Activated CD4-positive, alpha-beta T cell treated with anti-CD3 and anti-CD28 coated beads, Interleukin-2, amount 10 ng/mL, durations not matched to agents 7 days and 5 days (primary cell): ENCODE measurements around the gene PPP1R17. TPM values are rescaled to one million over a fixed set of nuclear protein-coding genes. Genes with fewer than 3 reads are reported as not detected.

Experiments
- CTCF ChIA-PET: fragments of 350-600 bp; sonication (Branson Sonifier 250); formaldehyde crosslinking; loops from one replicate; lab custom pipeline; 2021; ENCODE audit warnings: antibody characterized with exemption; lab: Charles Lee
- POLR2A ChIA-PET: fragments of 350-600 bp; sonication (Branson Sonifier 250); formaldehyde crosslinking; loops from one replicate; lab custom pipeline; 2021; ENCODE audit warnings: antibody characterized with exemption; lab: Charles Lee
- DNase-seq: peaks from one replicate; pipeline ENCODE4 v3.0.0-alpha.2; 2020
- H3K27ac Mint-ChIP-seq: one replicate; pipeline ENCODE4 v1.8.0; 2021; ENCODE audit warnings: mild to moderate bottlenecking, moderate library complexity, mixed read lengths
- H3K27me3 Mint-ChIP-seq: one replicate; pipeline ENCODE4 v1.8.0; 2021; ENCODE audit warnings: mixed read lengths
- H3K36me3 Mint-ChIP-seq: one replicate; pipeline ENCODE4 v1.8.0; 2021; ENCODE audit warnings: low read depth, mixed read lengths
- H3K4me1 Mint-ChIP-seq: one replicate; pipeline ENCODE4 v1.8.0; 2021; ENCODE audit warnings: mixed read lengths
- H3K4me3 Mint-ChIP-seq: one replicate; pipeline ENCODE4 v1.8.0; 2021; ENCODE audit warnings: mild to moderate bottlenecking, moderate library complexity, mixed read lengths
- H3K9me3 Mint-ChIP-seq: one replicate; pipeline ENCODE4 v1.8.0; 2021; ENCODE audit warnings: mixed read lengths
- total RNA-seq, 2 experiments: library from RNA; stranded (reverse); gene quantifications; one replicate each; pipeline ENCODE4 v1.2.3, GENCODE V29; 2021

The PPP1R17 gene
- total RNA-seq, 2 experiments from 2014 or later: not detected

DNA sequence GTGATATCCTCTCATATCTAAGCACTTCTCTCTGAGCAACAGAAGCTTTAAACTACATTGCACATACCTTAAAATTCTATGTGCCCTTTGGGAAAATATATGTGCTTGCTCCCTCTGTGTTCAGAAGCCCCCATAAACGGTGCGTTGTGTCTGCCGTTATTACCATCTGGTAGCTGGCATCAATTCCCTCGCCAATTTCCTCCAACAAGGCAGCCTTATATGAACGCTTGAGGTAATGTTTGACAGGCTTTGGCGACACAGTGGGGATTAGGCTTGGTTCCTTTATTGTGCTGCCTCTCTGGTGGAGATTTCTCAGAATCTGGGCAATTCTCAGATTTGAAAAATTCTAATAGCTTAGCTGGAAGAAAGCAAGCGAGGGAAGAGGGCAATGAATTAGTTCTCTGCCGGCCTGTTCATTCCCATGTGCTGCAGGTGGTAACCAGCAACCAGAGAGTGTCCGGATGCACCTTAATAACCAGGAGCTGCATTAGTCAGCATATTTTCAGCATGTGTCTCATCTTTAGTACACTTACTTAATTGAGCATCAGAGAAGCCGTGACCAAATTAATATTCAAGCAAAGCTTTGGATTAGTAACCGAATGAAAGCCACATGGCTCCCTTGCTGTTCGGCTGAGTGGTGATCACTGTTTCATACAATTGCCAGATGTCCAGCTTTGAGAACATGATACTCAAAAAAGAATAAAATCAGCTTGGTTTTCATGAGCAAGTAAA is 7.3 kb upstream of the PPP1R17 start:
- POLR2A ChIA-PET: no interaction called here
- CTCF ChIA-PET: no interaction called here
- no peaks in the 10 kb centered on the region for H3K4me1 Mint-ChIP-seq
- H3K9me3 Mint-ChIP-seq: no peaks in the 10 kb centered on the region
- DNase-seq: no peak
- no peak overlapping the region for H3K4me3 Mint-ChIP-seq
- no peaks in the 10 kb centered on the region for H3K27me3 Mint-ChIP-seq
- H3K27ac Mint-ChIP-seq: no peak overlapping the region
- H3K36me3 Mint-ChIP-seq: no peaks in the 10 kb centered on the region

DNA sequence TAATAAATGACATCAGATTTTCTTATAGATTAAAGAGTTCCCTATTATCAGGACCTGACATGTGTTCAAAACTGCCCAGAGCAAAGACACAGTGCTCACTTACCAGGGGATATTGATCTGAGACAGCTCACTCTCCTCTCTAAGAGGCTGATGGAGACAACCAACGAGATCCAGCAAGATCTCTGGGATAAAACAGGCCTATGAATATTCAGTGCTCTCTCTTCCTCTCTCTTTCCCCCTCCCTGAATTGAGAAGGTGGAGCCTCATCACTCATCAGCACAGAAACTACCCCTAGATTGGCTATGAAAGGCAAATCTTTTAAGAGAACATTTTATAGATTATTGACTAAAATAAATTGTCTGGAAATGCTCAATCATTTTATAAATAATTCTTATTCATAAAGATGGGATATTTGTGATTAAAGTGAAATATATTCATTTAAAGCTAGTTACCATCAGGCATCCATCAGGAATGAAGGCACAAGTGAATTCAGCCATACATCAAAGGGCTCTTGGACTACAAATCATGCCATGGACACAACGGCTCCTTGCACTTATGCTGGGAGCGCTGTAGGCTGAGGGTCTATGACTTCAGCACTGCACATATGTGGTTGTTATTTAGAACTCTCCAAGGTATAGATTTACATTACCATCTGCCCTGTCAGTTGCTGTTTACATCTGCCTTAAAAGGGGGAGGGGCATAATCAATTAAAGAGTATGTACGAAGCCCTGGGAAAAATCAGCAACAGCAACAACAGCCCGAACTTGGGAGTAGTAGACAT is 3.4 kb upstream of the PPP1R17 start:
- ChIA-PET CTCF (no interaction called here), POLR2A (no interaction called here)
- no peak for DNase-seq
- H3K9me3 Mint-ChIP-seq: no peaks in the 10 kb centered on the region
- H3K4me3 Mint-ChIP-seq: no peak overlapping the region
- H3K27me3 Mint-ChIP-seq: no peaks in the 10 kb centered on the region
- H3K4me1 Mint-ChIP-seq: no peaks in the 10 kb centered on the region
- H3K27ac Mint-ChIP-seq: no peak overlapping the region
- no peaks in the 10 kb centered on the region for H3K36me3 Mint-ChIP-seq

DNA sequence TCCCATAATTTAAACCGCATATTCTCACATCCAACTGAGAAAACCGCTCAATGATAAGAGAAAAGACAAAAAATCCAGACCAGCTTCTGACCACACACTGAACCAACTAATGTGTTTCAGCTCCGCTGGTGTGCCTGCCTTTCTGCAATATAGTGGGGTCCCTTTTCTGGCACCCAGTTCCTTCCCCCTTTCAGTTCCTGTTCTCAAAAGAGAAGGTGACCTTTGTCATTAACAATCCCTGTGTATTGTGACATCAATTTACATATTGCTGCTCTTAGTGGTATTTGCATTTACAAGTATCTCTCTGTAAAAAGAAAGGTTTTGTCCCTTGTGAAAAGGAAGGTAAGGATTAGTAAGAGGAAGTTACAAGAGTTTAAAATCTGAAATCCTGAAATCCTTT is 1.4 kb downstream of the PPP1R17 start:
- DNase-seq: no peak
- H3K9me3 Mint-ChIP-seq: no peaks in the 10 kb centered on the region
- POLR2A ChIA-PET: no interaction called here
- no peaks in the 10 kb centered on the region for H3K27me3 Mint-ChIP-seq
- H3K4me3 Mint-ChIP-seq: no peak overlapping the region
- H3K27ac Mint-ChIP-seq: no peak overlapping the region
- CTCF ChIA-PET: no interaction called here
- no peaks in the 10 kb centered on the region for H3K36me3 Mint-ChIP-seq
- H3K4me1 Mint-ChIP-seq: no peaks in the 10 kb centered on the region

DNA sequence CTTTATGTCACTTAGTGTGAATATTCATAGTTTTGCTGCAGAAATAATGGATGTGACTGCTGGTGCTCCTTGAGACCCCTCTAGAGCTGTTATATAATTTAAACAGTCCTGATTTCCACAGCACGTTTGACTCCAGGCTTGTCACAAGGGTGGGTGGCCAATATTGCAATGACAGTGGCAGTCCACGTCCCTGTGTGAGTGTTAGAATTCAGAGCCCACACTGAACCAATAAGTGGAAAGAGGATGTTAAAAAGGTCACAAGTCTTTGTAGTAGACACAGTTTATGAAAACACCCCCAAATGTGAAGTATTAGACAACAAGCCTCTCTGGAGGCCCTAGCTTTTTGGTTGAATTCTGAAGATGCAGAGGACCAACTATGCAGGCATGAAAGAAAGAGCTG is 2.0 kb downstream of the PPP1R17 start:
- CTCF ChIA-PET: no interaction called here

DNA sequence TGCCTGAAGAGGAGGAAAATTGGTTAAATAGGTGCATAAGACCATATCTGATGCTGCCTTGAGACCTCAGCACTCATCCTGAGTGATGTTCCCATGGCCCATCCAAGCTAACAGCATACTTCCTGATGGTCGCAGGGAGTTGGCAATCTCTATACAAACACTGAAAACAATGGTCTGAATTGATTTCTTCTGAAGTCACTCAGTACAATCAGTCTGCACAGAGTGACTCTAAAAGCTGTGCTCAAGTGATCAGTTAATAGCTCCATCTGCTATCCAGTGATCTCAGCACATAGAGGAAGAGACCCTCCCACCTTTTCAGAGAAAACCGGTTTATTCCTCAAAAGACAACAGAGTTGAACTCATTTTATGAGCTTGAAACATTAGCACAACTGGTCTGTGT is 3.9 kb downstream of the PPP1R17 start:
- ChIA-PET POLR2A (no interaction called here), CTCF (no interaction called here)
- H3K27me3 Mint-ChIP-seq: no peaks in the 10 kb centered on the region
- no peak overlapping the region for H3K4me3 Mint-ChIP-seq
- DNase-seq: no peak
- no peak overlapping the region for H3K27ac Mint-ChIP-seq
- H3K4me1 Mint-ChIP-seq: no peaks in the 10 kb centered on the region
- H3K36me3 Mint-ChIP-seq: no peaks in the 10 kb centered on the region
- no peaks in the 10 kb centered on the region for H3K9me3 Mint-ChIP-seq

More for the DNA sequence above, 2.0 kb downstream of the PPP1R17 start:
- no peaks in the 10 kb centered on the region for H3K4me1 Mint-ChIP-seq
- no peak overlapping the region for H3K4me3 Mint-ChIP-seq
- no peak for DNase-seq
- no peaks in the 10 kb centered on the region for H3K36me3 Mint-ChIP-seq
- POLR2A ChIA-PET: no interaction called here
- no peaks in the 10 kb centered on the region for H3K9me3 Mint-ChIP-seq
- no peaks in the 10 kb centered on the region for H3K27me3 Mint-ChIP-seq
- H3K27ac Mint-ChIP-seq: no peak overlapping the region

DNA sequence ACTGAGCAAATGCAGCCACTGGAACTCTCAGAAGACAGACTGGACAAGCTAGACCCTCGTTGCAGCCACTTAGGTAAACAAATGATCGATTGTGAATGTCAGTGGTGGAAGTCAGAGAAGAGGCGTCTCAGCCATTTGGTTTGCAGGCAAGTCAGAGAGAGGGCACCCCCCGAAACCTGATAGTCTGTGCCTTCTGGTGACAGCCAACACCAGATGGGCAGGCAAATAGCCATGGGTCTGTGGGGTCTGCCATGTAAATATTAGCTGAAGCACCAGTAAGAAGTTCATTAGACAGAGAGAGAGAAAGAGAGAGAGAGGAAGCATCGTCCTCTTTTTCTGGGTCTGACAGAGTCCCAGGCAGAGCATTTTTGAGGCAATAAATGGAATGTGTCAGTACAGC is 5.4 kb downstream of the PPP1R17 start:
- CTCF ChIA-PET: no interaction called here
- Mint-ChIP-seq H3K27me3 (no peaks in the 10 kb centered on the region), H3K27ac (no peak overlapping the region), H3K4me3 (no peak overlapping the region), H3K36me3 (no peaks in the 10 kb centered on the region), H3K4me1 (no peaks in the 10 kb centered on the region), H3K9me3 (no peaks in the 10 kb centered on the region)
- DNase-seq: no peak
- POLR2A ChIA-PET: no interaction called here

DNA sequence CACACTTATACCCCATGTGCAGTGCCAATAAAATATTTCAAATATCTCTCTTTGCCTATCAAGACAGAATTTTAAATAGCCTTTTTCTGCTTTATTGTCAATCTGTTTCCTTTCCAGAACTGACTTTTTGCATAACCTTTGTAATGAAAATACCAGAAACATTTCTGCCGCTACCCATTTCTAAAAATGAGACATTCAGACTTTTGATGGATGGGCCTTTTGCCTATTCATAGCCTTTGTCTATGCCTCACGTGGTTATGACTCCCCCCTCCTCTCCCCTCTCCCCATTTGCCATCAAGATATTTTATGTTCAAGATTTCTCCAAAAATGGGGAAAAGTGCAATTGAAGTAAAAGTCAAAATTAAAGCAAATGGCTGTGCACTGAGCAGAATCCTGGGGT is 5.9 kb downstream of the PPP1R17 start:
- Mint-ChIP-seq H3K4me3 (no peak overlapping the region), H3K9me3 (no peaks in the 10 kb centered on the region), H3K36me3 (no peaks in the 10 kb centered on the region), H3K4me1 (no peaks in the 10 kb centered on the region), H3K27me3 (no peaks in the 10 kb centered on the region), H3K27ac (no peak overlapping the region)
- ChIA-PET CTCF (no interaction called here), POLR2A (no interaction called here)
- no peak for DNase-seq

DNA sequence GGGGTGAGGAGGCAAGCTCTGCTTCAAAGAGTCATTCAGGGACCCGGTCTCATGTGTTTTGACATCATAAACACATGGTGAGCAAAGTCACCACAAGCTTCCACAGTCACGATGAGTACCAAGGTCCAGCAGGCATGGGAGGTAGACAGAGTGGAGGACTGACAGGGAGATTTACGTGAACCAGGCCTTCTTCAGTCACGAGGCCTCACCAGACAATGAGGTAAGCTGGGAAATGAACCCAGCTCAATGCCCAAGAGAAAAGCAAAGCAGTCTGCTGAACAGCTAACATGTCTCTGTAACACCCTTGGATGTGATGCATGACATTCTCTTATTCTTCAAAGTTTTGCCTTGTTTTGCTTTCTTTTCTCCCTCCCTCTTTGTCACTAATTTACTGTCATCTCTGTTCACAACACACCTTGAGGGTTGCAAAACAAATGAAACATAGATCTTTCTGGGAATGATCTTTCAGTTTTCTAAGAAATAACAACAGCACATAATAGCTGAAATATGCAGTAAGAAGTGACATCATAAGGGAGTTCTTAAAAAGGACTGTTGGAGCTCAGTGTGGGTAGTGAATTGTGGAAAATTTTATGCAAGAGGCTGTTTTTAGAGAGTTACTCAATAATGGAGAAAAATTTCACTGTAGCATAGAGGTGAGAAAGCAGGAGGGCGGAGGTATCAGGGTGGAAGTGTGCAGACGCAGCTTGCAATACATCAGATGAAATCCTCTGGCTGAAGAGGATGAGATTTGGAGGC is 9.0 kb downstream of the PPP1R17 start:
- no peaks in the 10 kb centered on the region for H3K27me3 Mint-ChIP-seq
- ChIA-PET POLR2A (no interaction called here), CTCF (interaction anchor here (1.1 kb wide), 1 partner anchor 340 kb away, joined by 4 read pairs; no protein-coding TSS in a partner anchor)
- H3K27ac Mint-ChIP-seq: no peak overlapping the region
- H3K9me3 Mint-ChIP-seq: no peaks in the 10 kb centered on the region
- no peak for DNase-seq
- H3K36me3 Mint-ChIP-seq: no peaks in the 10 kb centered on the region
- no peak overlapping the region for H3K4me3 Mint-ChIP-seq
- H3K4me1 Mint-ChIP-seq: no peaks in the 10 kb centered on the region

DNA sequence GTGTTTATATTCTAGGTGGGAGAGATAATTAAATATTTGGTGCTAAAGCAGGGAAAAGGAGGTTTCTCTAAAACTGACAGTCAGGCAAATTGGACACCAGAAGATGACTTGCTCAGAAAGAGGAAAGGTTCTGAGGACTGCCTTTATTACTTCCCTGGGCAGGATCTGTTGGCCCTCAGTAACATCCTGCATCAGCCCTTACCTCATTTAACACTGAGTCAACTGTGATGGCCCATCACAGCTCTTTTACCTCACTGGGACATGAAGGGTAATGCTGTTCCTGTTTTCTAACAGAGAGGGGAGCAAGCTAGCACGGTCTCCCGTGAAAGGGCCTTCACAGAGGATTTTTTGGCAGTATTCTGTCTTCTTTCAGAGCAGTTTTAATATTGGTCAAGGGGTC is 12.0 kb downstream of the PPP1R17 start:
- ChIA-PET CTCF (no interaction called here), POLR2A (no interaction called here)
- H3K36me3 Mint-ChIP-seq: no peaks in the 10 kb centered on the region
- H3K4me1 Mint-ChIP-seq: no peaks in the 10 kb centered on the region
- H3K27ac Mint-ChIP-seq: no peak overlapping the region
- no peak overlapping the region for H3K4me3 Mint-ChIP-seq
- H3K9me3 Mint-ChIP-seq: no peaks in the 10 kb centered on the region
- no peak for DNase-seq
- H3K27me3 Mint-ChIP-seq: no peaks in the 10 kb centered on the region

DNA sequence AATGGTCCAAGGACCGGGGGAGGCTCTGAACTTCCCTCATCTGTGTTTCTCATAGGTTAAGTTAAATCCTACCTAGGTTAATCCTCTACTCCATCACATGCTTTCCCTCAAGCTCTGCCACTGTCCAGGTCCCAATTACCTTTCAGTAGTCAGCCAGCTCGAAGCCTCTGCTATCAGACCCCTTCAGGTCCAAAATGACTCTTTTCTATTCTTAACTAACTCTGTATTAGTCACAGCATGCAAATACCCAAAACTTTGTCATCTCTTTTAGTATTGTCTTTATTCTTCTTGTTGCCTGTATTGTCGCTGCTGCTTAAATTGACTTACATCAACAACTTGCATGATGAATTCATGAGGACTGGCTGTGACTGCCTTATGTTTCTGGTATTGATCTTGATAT is 15.3 kb downstream of the PPP1R17 start:
- no peaks in the 10 kb centered on the region for H3K27me3 Mint-ChIP-seq
- DNase-seq: no peak
- CTCF ChIA-PET: interaction anchor here (1.1 kb wide), 1 partner anchor 22 kb away, joined by 3 read pairs; no protein-coding TSS in a partner anchor
- H3K4me1 Mint-ChIP-seq: no peaks in the 10 kb centered on the region
- H3K9me3 Mint-ChIP-seq: no peaks in the 10 kb centered on the region
- H3K27ac Mint-ChIP-seq: no peak overlapping the region
- no peaks in the 10 kb centered on the region for H3K36me3 Mint-ChIP-seq
- POLR2A ChIA-PET: no interaction called here
- H3K4me3 Mint-ChIP-seq: no peak overlapping the region

DNA sequence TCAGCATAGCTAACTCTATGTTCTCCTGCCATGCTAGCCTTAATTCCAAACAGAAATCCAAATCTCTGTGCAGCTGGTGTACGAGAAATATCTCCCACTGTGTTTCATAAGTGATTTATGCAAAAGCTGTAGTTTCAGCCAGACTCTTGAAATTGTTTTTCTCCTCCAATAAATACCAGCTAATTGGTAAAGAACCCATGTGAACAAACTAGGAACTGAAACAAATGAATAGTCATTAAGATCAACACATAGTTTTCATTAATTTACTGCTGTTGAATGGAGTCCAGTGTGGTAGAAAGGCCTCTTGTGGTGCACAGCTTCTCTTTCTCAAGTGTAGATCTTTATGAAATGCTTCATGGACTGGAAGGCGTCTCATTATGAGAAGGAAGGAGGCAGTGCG is 18.4 kb downstream of the PPP1R17 start:
- Mint-ChIP-seq H3K27me3 (no peaks in the 10 kb centered on the region), H3K36me3 (no peaks in the 10 kb centered on the region), H3K4me3 (no peak overlapping the region), H3K27ac (no peak overlapping the region), H3K9me3 (no peaks in the 10 kb centered on the region), H3K4me1 (no peaks in the 10 kb centered on the region)
- no peak for DNase-seq
- ChIA-PET POLR2A (no interaction called here), CTCF (no interaction called here)

DNA sequence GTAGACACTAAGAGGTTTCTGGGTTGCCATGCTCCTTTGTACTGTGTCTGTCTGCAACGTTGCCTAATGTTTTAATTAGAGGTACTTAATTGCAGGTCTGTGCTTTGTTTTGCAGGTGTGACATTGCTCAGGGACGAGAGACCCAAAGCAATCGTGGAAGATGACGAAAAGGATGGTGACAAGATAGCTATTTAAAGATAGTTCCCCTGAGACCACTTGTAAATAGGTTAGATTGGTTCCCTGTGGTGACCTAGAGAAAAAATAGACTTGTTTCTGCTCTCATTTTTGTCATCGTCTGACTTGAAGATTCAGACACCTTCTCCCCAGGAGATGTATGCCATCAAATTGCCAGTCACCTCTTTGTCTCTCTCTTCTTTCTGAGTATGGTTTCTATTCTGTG is 20.1 kb downstream of the PPP1R17 start:
- no peak overlapping the region for H3K27ac Mint-ChIP-seq
- DNase-seq: no peak
- H3K36me3 Mint-ChIP-seq: no peaks in the 10 kb centered on the region
- ChIA-PET POLR2A (no interaction called here), CTCF (no interaction called here)
- H3K4me1 Mint-ChIP-seq: no peaks in the 10 kb centered on the region
- no peaks in the 10 kb centered on the region for H3K9me3 Mint-ChIP-seq
- no peak overlapping the region for H3K4me3 Mint-ChIP-seq
- H3K27me3 Mint-ChIP-seq: no peaks in the 10 kb centered on the region

DNA sequence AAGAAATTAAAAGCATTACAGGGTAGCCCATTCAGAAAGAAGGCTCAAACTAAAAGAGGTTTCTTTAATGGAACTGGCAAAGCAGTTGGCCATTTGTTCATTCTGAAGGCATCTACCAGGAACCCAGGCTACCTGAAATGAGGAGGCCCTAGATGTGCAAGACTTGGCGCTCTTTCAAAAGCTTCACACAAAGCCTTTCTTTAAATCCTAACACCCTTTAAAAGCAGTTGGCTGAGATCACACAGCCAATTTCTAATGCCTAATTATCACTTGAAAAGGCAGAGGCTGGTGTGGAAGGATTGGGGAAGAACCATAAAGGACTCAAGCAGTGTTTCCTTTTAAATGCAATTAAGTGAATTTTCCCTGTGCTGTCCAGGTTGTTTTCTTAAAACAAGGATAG is 23.2 kb downstream of the PPP1R17 start:
- no peak overlapping the region for H3K27ac Mint-ChIP-seq
- ChIA-PET CTCF (no interaction called here), POLR2A (no interaction called here)
- peaks cover 8% of the 10 kb centered on the region for H3K9me3 Mint-ChIP-seq
- H3K27me3 Mint-ChIP-seq: no peaks in the 10 kb centered on the region
- no peak overlapping the region for H3K4me3 Mint-ChIP-seq
- no peaks in the 10 kb centered on the region for H3K36me3 Mint-ChIP-seq
- no peaks in the 10 kb centered on the region for H3K4me1 Mint-ChIP-seq
- DNase-seq: no peak
